Left renal cortex interstitium (tissue), 4 donors: Measurements from ENCODE around the gene CGB8. TPM values are rescaled to one million over a fixed set of nuclear protein-coding genes. Genes with fewer than 3 reads are reported as not detected.
"Not testable (repeated sequence)": the region's sequence is repeated elsewhere in the genome, so short reads cannot be mapped to it uniquely, and the experiment has no call there.

Experiments
- DNase-seq, 4 donors: peaks; one replicate each; pipeline ENCODE4 v3.0.0-alpha.2; 2013; ENCODE audit warnings: low read depth in 4 of 4, low spot score in 2 of 4, missing footprints in 1 of 4
- polyA plus RNA-seq, 4 donors: library from polyadenylated mRNA; unstranded; fragments of 120-200 nt; gene quantifications; one replicate each; pipeline ENCODE4 v1.2.1, GENCODE V29; 2013; ENCODE audit not compliant: insufficient read length in 4 of 4

The CGB8 gene
- polyA plus RNA-seq, 4 donors, result 0.32 TPM; not detected in 3

- DNase-seq, result no peak
Measured at GRCh38 chr19:49065905-49066512, 17.1 kb upstream of the CGB8 start.

DNA sequence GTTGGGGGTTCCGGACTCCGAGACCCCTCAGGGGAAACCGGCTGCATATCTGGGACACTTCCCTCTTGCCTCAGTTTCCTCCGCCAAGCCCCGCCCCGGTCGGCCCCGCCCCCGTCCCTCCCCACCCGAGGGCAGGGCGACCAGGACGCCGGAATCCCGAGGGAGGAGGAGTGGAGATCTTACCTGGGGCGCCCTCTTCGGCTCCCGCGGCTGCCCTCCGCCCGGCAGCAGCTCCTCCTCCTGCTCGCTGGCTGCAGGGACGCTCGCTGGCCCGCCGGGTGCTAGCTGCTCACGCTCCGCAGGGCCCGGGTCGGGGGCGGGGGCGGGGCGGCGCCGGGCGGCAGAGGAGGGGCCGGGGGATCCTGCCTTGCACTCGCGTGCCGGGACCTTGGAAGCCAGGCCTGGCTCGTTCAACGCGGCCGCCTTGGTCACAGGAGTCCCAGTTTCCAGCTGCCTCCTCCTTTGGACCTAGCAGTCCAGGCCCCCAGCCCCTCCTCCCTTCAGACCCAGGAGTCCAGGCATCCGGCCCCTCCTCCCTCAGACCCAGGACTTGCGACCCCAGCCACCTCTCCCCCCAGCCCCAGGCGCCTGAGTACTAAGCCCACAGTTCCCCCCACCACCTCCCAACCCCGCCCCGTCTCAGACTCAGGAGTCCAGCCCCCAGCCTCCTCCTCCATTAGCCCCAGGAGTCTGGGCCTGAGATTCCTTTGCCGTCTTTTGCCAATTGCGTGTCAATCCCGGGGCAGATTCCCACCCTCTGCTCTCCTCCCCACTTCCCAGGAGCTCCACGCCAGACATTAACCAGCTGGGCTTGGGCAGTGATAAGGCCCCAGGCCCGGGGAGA is 16.1 kb upstream of the CGB8 start, which contains the start of gene NTF4:
NTF4 (minus strand) TSS at position 51 of the 844 bp plus-strand sequence. CDS start 2,821 bp downstream, outside the sequence.
- DNase-seq, result no peak

DNA sequence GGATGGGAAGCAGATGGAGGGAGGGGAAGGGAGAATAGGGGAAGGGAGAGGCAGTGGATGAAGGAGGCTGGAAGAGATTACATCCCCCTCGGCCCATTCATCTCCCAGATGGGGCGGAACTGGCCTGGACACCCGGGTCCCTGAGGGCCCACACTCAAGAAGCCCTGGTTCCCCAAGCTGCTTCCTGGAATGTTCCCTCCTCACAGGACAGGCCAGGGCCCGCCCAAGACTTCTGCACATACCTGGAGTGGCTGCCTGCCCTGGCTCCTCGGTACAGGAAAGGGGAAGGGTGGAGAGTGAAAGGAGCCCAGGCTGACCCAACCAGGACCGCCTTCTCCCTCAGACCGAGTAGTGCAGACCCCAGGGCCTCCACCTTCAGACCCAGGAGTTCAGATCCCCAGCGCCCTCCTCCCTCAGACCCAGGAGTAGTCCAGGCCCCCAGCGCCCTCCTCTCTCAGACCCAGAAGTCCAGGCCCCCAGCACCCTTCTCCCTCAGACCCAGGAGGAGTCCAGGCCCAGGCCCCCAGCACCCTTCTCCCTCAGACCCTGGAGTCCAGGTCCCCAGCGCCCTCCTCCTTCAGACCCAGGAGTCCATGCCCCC is 15.2 kb upstream of the CGB8 start:
- no peak for DNase-seq

DNA sequence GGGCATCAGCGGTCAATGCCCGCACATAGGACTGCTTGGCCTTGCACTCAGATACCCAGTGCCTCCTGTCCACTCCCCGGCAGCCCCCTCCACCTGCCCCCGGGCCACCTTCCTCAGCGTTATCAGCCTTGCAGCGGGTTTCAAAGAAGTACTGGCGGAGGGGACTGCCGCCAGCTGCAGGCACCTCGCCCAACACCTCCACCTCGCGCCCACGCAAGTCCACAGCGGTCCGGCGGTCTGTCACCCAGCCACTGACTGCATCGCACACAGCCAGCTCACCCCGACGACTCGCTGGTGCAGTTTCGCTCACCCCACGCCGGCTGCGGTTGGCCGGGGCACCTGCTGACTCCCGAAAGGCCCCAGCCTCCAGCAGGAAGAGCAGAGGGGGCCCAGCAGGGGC is 12.5 kb upstream of the CGB8 start:
- DNase-seq, result no peak

DNA sequence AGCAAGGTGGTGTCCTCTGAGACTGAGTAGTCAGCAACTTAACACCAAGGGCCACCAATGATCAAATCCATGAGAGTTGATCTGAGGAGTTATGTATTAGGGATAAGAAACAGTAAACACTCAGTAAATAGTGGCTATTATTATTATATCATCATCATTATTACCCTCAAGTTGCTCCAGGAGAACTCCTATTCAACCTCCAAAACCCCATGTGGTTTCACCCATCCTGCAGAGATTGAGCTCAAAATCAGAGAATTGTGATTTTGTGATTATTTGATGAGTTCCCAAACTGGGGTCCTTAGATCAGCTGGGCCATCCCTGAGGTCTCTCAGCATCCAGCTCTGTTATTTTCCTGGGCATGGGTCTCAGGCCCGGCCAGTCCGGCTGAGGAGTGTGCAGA is 12.1 kb upstream of the CGB8 start:
- no peak for DNase-seq

- DNase-seq, result no peak
Measured at GRCh38 chr19:49059053-49059452, 10.1 kb upstream of the CGB8 start.

GRCh38 chr19:49058562-49058961 is 9.7 kb upstream of the CGB8 start:
- no peak for DNase-seq

DNA sequence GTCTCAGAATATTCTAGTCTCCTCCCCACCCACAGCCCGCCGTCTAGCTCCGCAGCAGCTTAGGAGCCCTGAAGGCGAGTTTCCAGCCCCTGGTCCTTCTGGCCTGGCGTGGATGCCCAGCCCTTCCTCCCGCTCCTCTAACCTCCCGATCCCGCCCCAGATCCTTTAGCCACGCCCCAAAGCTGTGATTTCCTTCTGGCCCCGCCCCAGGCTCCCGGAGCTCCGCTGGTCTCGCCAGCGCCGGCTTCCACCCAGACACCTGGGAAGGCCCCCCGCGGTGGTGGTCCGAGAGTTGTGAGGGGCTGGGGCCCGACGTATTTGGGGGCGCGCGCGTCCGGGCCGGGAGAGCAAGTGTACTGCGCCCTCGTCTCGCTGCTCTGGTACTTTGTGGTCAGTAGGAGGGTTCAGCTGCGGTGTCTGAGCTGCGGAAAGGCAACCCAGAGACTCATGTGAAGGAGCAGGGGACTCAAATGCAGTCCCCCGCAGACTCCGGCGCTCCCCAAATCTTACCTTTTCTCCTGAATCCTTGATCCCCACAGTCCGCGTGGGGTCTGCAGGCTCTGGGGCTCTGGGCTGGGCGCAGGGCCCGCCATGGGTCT is 8.8 kb upstream of the CGB8 start, which contains the start of gene CGB7:
CGB7 (minus strand) TSS at position 114 of the 599 bp plus-strand sequence. CDS start 2,374 bp downstream, outside the sequence.
- peak in 1 of 4 donors; percentile 74 for DNase-seq

GRCh38 chr19:49056902-49057596 is 8.1 kb upstream of the CGB8 start:
- not testable (repeated sequence) for DNase-seq

GRCh38 chr19:49056101-49056901 is 7.4 kb upstream of the CGB8 start:
- no peak for DNase-seq

GRCh38 chr19:49050376-49051033 is 1.6 kb upstream of the CGB8 start:
- DNase-seq, result not testable (repeated sequence)

GRCh38 chr19:49049834-49050233 is 923 bp upstream of the CGB8 start:
- DNase-seq, result not testable (repeated sequence)

DNA sequence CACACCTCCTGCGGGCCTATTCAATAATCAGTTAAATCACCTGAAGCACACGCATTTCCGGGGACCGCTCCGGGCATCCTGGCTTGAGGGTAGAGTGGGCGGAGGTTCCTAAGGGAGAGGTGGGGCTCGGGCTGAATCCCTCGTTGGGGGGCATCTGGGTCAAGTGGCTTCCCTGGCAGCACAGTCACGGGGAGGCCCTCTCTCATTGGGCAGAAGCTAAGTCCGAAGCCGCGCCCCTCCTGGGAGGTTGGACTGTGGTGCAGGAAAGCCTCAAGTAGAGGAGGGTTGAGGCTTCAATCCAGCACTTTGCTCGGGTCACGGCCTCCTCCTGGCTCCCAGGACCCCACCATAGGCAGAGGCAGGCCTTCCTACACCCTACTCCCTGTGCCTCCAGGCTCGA is 5.4 kb downstream of the CGB8 start, which contains the start of gene CGB5:
CGB5 (plus strand) TSS at position 301 of the 400 bp plus-strand sequence. CDS start 362 bp downstream, outside the sequence.
- DNase-seq, result not testable (repeated sequence)

- not testable (repeated sequence) for DNase-seq
Measured at GRCh38 chr19:49042666-49043065, 6.2 kb downstream of the CGB8 start.

DNA sequence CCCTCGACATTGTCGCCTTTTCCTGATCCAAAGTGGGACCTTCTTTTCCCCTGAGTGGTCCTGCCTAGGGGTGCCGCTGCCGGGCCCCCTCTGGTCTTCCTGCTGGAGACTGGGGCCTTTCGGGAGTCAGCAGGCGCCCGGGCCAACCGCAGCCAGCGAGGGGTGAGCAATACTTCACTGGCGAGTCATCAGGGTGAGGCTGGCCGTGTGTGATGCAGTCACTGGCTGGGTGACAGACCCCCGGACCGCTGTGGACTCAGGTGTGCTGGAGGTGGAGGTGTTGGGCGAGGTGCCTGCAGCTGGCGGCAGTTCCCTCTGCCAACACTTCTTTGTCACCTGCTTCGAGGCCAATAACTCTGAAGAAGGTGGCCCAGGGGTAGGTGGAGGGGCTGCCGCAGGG is 6.7 kb downstream of the CGB8 start:
- DNase-seq, result no peak

GRCh38 chr19:49039736-49040135 is 9.2 kb downstream of the CGB8 start:
- not testable (repeated sequence) for DNase-seq

- not testable (repeated sequence) for DNase-seq
Measured at GRCh38 chr19:49038557-49039276, 10.2 kb downstream of the CGB8 start.

- not testable (repeated sequence) for DNase-seq
Measured at GRCh38 chr19:49038111-49038510, 10.8 kb downstream of the CGB8 start.
